SK-N-SH (cell line): ENCODE data around the gene LILRA2. TPM values are rescaled to one million over a fixed set of nuclear protein-coding genes. Genes with fewer than 3 reads are reported as not detected.
A peak's percentile ranks its signal among the peaks of the same experiment; 100 is the strongest.

Source experiments
- CTCF ChIA-PET: fragments of 300-600, 350-600 bp; formaldehyde crosslinking; extraction: SDS; loops from one replicate; lab custom pipeline; 2021; lab: Yijun Ruan, JAX
- POLR2A ChIA-PET: fragments of 350-600 bp; sonication (Branson Sonifier 250); formaldehyde crosslinking; extraction: SDS; loops from one replicate; lab custom pipeline; 2020; ENCODE audit warnings: antibody characterized with exemption, inconsistent platforms; lab: Yijun Ruan, JAX
- DNase-seq: peaks from one replicate; pipeline ENCODE4 v3.0.0; 2012
- H2AFZ ChIP-seq: fragments of 200-600 bp; sonication (generic); 2 replicates; pipeline ENCODE4 v1.8.1; 2016; ENCODE audit warnings: antibody characterized with exemption, mild to moderate bottlenecking, low read depth
- H3F3A ChIP-seq: fragments of 200-600 bp; sonication (generic); replicated peaks from 2 replicates; pipeline ENCODE3; 2016; ENCODE audit warnings: antibody characterized with exemption, mild to moderate bottlenecking; ENCODE audit not compliant: insufficient read depth
- H3K27ac ChIP-seq, 2 experiments: fragments of 200-500 bp in 1 of 2; fragments of 200-600 bp in 1 of 2; sonication (Bioruptor generic) in 1 of 2; sonication (generic), shearing (Covaris generic) in 1 of 2; 2 replicates each; pipeline versions ENCODE4 v1.5.1 to v1.6.1; 2014 to 2016; ENCODE audit warnings: low read depth in 2 of 2, inconsistent platforms in 1 of 2, low read length in 1 of 2, mild to moderate bottlenecking in 1 of 2, mixed read lengths in 1 of 2
- H3K27me3 ChIP-seq: fragments of 200-600 bp; sonication (generic), shearing (Covaris generic); 2 replicates; pipeline ENCODE4 v1.6.1; 2016; ENCODE audit warnings: mixed run types; ENCODE audit not compliant: insufficient read depth
- H3K36me3 ChIP-seq, 2 experiments: fragments of 200-500 bp in 1 of 2; fragments of 200-600 bp in 1 of 2; sonication (Bioruptor generic) in 1 of 2; sonication (generic) in 1 of 2; replicated peaks in 1 of 2; 2 replicates each; pipeline versions ENCODE3 to v1.5.1; 2014 to 2016; ENCODE audit warnings: low read length in 1 of 2, mild to moderate bottlenecking in 1 of 2; ENCODE audit not compliant: insufficient read depth in 2 of 2, control insufficient read depth in 1 of 2
- H3K4me1 ChIP-seq, 2 experiments: fragments of 200-500 bp in 1 of 2; fragments of 200-600 bp in 1 of 2; sonication (Bioruptor generic) in 1 of 2; sonication (generic), shearing (Covaris generic) in 1 of 2; 2 replicates each; pipeline versions ENCODE4 v1.5.1 to v1.6.1; 2014 to 2016; ENCODE audit warnings: low read depth in 1 of 2, low read length in 1 of 2, mixed run types in 1 of 2; ENCODE audit not compliant: insufficient read depth in 2 of 2, control insufficient read depth in 1 of 2
- H3K4me2 ChIP-seq: fragments of 200-600 bp; sonication (generic), shearing (Covaris generic); 2 replicates; pipeline ENCODE4 v1.6.1; 2017; ENCODE audit warnings: mixed run types
- H3K4me3 ChIP-seq, 2 experiments: fragments of 200-500 bp in 1 of 2; fragments of 200-600 bp in 1 of 2; sonication (Bioruptor generic) in 1 of 2; sonication (generic), shearing (Covaris generic) in 1 of 2; 2 replicates each; pipeline versions ENCODE4 v1.5.1 to v1.8.1; 2014 to 2016; ENCODE audit warnings: low read depth in 2 of 2, inconsistent platforms in 1 of 2, low read length in 1 of 2, mild to moderate bottlenecking in 1 of 2, mixed read lengths in 1 of 2, moderate library complexity in 1 of 2
- H3K79me2 ChIP-seq: fragments of 200-600 bp; sonication (generic); 2 replicates; pipeline ENCODE4 v1.8.1; 2017; ENCODE audit warnings: mild to moderate bottlenecking; ENCODE audit not compliant: insufficient read depth
- H3K9ac ChIP-seq: fragments of 200-600 bp; sonication (generic); 2 replicates; pipeline ENCODE4 v1.6.1; 2017; ENCODE audit warnings: mixed run types
- H3K9me2 ChIP-seq: fragments of 200-600 bp; sonication (generic); 2 replicates; pipeline ENCODE4 v1.6.1; 2017; ENCODE audit warnings: mixed run types
- H3K9me3 ChIP-seq: fragments of 200-600 bp; sonication (generic); 2 replicates; pipeline ENCODE4 v1.6.1; 2017; ENCODE audit warnings: mixed run types, mild to moderate bottlenecking, moderate library complexity
- H4K20me1 ChIP-seq: fragments of 200-600 bp; sonication (generic); 2 replicates; pipeline ENCODE4 v1.6.1; 2017; ENCODE audit warnings: mild to moderate bottlenecking, mixed run types; ENCODE audit not compliant: insufficient read depth
- CHD2 ChIP-seq: fragments of 150-350 bp; IDR thresholded peaks from 2 replicates; pipeline ENCODE4 v1.6.1; 2018; ENCODE audit warnings: low read length; ENCODE audit not compliant: partially characterized antibody
- FOXJ3 ChIP-seq: sonication (generic); formaldehyde crosslinking; IDR thresholded peaks from 2 replicates; pipeline ENCODE4 v1.5.1; 2020; ENCODE audit warnings: mild to moderate bottlenecking, missing genetic modification reagents
- NFIC ChIP-seq: IDR thresholded peaks from 2 replicates; pipeline ENCODE4 v1.4.0; 2012; ENCODE audit warnings: borderline replicate concordance
- WGBS: methylation state at CpG from one replicate; pipeline ENCODE4 v1.1.6; 2017; ENCODE audit warnings: low lambda C conversion rate; 5-methylcytosine and 5-hydroxymethylcytosine counted together
- polyA plus RNA-seq, 3 experiments: library from polyadenylated mRNA; depleted of rRNA; stranded (reverse); fragments of >200 nt; gene quantifications; 2 replicates each; pipeline ENCODE4 v1.2.3, GENCODE V29; 2012
- TF ChIP-seq, protein P1 (sequence below): IDR thresholded peaks from 2 replicates; pipeline ENCODE4 v1.6.1; 2012; ENCODE audit warnings: mild to moderate bottlenecking, low read depth, low read length, moderate library complexity
- TF ChIP-seq, protein P2 (sequence below): fragments of 150-350 bp; IDR thresholded peaks from 2 replicates; pipeline ENCODE4 v1.6.1; 2017; ENCODE audit warnings: antibody characterized with exemption, low read length, low read depth, borderline replicate concordance
- TF ChIP-seq, protein P3 (sequence below): IDR thresholded peaks from 2 replicates; pipeline ENCODE4; 2012
- TF ChIP-seq, protein P4 (sequence below): IDR thresholded peaks from 2 replicates; pipeline ENCODE4 v1.4.0; 2012; ENCODE audit warnings: low read depth, borderline replicate concordance

Gene LILRA2
- polyA plus RNA-seq, 1 of the 3 experiments (the other 2 are of a cell fraction), result not detected

DNA sequence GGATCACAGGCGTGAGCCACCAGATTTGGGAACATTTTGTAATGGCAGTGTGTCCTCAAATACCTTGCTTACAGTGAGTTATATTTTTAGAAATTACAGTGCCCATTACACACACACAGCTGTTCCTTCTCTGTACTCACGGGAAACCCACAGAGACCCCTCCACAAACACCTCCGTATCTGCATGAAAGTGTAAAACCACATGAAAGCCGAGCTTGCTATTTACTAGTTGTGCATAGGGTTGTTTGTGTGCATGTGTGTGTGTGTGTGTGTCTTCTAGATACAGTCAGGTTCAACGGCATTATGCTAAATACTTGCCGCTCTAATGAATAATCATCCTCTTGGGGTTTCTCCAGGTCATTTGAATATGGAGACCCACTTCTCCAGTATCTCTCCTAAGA lies 22.3 kb upstream of the LILRA2 start:
- H3F3A ChIP-seq, result no peaks in the 10 kb centered on the region
- no peaks in the 10 kb centered on the region for H3K4me1 ChIP-seq
- CTCF ChIA-PET, result interaction anchor here (1.5 kb wide), 1 partner anchor 160 kb away, joined by 3 read pairs; no protein-coding TSS in a partner anchor
- WGBS, result 18% methylated on average over 6 of the region's 6 CpGs
- H3K4me2 ChIP-seq, result no peak overlapping the region
- DNase-seq, result no peak
- H3K9me2 ChIP-seq, result no peaks in the 10 kb centered on the region
- H3K27me3 ChIP-seq, result peaks cover 62% of the 10 kb centered on the region
- POLR2A ChIA-PET, result no interaction called here
- no peaks in the 10 kb centered on the region for H3K36me3 ChIP-seq
- H3K9me3 ChIP-seq, result no peaks in the 10 kb centered on the region
- H3K4me3 ChIP-seq, result no peak overlapping the region
- H3K27ac ChIP-seq, result no peak overlapping the region
- no peak overlapping the region for H2AFZ ChIP-seq
- H4K20me1 ChIP-seq, result no peaks in the 10 kb centered on the region
- TF ChIP-seq FOXJ3 (CRISPR knock-in tag) (no peak), CHD2 (no peak)
- TF ChIP-seq, protein P1, sequence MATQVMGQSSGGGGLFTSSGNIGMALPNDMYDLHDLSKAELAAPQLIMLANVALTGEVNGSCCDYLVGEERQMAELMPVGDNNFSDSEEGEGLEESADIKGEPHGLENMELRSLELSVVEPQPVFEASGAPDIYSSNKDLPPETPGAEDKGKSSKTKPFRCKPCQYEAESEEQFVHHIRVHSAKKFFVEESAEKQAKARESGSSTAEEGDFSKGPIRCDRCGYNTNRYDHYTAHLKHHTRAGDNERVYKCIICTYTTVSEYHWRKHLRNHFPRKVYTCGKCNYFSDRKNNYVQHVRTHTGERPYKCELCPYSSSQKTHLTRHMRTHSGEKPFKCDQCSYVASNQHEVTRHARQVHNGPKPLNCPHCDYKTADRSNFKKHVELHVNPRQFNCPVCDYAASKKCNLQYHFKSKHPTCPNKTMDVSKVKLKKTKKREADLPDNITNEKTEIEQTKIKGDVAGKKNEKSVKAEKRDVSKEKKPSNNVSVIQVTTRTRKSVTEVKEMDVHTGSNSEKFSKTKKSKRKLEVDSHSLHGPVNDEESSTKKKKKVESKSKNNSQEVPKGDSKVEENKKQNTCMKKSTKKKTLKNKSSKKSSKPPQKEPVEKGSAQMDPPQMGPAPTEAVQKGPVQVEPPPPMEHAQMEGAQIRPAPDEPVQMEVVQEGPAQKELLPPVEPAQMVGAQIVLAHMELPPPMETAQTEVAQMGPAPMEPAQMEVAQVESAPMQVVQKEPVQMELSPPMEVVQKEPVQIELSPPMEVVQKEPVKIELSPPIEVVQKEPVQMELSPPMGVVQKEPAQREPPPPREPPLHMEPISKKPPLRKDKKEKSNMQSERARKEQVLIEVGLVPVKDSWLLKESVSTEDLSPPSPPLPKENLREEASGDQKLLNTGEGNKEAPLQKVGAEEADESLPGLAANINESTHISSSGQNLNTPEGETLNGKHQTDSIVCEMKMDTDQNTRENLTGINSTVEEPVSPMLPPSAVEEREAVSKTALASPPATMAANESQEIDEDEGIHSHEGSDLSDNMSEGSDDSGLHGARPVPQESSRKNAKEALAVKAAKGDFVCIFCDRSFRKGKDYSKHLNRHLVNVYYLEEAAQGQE, result no peak
- TF ChIP-seq, protein P2, sequence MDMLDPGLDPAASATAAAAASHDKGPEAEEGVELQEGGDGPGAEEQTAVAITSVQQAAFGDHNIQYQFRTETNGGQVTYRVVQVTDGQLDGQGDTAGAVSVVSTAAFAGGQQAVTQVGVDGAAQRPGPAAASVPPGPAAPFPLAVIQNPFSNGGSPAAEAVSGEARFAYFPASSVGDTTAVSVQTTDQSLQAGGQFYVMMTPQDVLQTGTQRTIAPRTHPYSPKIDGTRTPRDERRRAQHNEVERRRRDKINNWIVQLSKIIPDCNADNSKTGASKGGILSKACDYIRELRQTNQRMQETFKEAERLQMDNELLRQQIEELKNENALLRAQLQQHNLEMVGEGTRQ, result no peak
- TF ChIP-seq, protein P3, sequence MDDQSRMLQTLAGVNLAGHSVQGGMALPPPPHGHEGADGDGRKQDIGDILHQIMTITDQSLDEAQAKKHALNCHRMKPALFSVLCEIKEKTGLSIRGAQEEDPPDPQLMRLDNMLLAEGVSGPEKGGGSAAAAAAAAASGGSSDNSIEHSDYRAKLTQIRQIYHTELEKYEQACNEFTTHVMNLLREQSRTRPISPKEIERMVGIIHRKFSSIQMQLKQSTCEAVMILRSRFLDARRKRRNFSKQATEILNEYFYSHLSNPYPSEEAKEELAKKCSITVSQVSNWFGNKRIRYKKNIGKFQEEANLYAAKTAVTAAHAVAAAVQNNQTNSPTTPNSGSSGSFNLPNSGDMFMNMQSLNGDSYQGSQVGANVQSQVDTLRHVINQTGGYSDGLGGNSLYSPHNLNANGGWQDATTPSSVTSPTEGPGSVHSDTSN, result no peak
- no peaks in the 10 kb centered on the region for H3K79me2 ChIP-seq
- H3K9ac ChIP-seq, result no peak overlapping the region

DNA sequence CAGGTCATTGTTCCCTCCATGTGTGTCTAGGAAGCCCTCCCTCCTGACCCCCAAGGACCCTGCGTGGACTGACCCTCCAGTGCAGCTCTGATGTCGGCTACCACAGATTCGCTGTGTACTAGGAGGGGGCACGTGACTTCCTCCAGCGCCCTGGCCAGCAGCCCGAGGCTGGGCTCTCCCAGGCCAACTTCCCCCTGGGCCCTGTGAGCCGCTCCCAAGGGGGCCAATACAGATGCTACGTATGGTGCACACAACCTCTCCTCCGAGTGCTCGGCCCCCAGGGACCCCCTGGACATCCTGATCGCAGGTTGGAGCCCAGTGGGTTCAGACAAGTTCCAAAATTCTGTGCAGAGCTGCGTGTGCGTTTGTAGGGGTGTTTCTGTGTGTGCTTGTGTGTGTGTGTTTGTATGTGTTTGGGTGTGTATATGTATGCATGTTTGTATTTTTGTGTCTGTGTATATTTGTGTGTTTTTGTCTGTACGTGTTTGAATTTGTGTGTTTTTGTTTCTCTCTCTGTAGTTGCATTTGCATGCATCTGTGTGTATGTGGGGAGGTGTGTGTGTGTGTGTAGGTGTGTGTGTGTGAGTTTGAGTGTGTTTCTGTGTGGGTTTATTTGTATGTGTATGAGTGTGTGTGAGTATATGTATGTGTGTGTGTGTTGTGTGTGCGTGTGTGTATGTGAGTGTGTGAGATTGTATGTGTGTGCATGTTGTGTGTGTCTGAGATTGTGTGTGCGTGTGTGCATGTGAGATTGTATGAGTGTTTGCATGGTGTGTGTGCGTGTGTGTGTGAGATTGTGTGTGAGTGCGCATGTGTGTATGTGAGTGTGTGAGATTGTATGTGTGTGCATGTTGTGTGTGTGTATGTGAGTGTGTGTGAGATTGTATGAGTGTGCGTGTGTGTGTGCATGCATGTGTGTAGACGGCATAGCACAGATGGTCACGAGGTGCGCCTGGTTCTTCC lies 21.4 kb upstream of the LILRA2 start:
- 19% methylated on average over 16 of the region's 22 CpGs for WGBS
- no peaks in the 10 kb centered on the region for H3K4me1 ChIP-seq
- no peaks in the 10 kb centered on the region for H3K36me3 ChIP-seq
- POLR2A ChIA-PET, result no interaction called here
- no peak for TF ChIP-seq NFIC
- TF ChIP-seq, protein P4, sequence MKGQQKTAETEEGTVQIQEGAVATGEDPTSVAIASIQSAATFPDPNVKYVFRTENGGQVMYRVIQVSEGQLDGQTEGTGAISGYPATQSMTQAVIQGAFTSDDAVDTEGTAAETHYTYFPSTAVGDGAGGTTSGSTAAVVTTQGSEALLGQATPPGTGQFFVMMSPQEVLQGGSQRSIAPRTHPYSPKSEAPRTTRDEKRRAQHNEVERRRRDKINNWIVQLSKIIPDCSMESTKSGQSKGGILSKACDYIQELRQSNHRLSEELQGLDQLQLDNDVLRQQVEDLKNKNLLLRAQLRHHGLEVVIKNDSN, result 0 out of 2 replicates have a peak, but pooled peaks have one; percentile 13
- CTCF ChIA-PET, result no interaction called here
- no peaks in the 10 kb centered on the region for H3K9me3 ChIP-seq
- H3K79me2 ChIP-seq, result no peaks in the 10 kb centered on the region
- peaks cover 52% of the 10 kb centered on the region for H3K27me3 ChIP-seq
- H2AFZ ChIP-seq, result no peak overlapping the region
- H3K9me2 ChIP-seq, result no peaks in the 10 kb centered on the region
- H3F3A ChIP-seq, result no peaks in the 10 kb centered on the region
- DNase-seq, result no peak
- no peak overlapping the region for H3K27ac ChIP-seq
- no peak overlapping the region for H3K4me3 ChIP-seq
- no peak overlapping the region for H3K9ac ChIP-seq
- no peaks in the 10 kb centered on the region for H4K20me1 ChIP-seq
- no peak overlapping the region for H3K4me2 ChIP-seq
